CD4-positive, alpha-beta T cell treated with Interleukin-1 beta for 1 hour (primary cell): ENCODE data around the gene TMEM178B.

Source experiments
- DNase-seq, 2 donors: peaks; one replicate each; pipeline ENCODE4 v3.0.0-alpha.2; 2020 to 2022

TMEM178B gene

DNA sequence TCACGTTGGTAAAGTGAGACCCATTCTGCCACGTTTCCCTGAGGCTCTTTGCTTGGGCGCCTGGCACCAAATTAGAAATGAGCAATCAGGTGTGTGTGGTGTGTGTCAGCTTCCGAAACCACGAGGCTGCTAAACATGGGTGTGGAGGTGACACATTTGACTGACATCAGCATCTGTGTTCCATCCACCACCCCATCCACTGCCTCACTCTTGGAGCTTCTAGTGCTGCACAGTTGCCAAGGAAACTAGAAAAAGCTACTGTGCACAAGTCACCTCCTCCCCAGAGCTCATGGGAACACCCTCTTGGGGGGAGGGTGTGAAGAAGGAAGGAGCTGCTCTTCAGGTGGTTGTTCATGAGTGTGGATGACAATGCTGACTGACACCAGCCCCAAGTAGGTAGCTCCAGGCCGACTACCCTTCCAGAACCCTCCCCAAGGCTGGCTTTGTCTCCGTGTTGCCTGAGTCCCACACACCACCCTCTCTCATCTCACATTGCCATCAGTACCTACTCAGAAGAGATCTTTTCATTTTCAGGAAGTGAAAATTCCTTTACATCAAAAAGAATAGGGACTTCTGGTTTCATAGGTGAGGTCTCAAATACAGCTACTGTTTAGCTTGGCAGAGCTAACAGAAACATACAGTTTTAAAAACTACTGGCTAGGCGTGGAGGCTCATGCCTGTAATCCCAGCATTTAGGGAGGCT, 152.2 kb downstream of the TMEM178B start:
- no peak for DNase-seq

DNA sequence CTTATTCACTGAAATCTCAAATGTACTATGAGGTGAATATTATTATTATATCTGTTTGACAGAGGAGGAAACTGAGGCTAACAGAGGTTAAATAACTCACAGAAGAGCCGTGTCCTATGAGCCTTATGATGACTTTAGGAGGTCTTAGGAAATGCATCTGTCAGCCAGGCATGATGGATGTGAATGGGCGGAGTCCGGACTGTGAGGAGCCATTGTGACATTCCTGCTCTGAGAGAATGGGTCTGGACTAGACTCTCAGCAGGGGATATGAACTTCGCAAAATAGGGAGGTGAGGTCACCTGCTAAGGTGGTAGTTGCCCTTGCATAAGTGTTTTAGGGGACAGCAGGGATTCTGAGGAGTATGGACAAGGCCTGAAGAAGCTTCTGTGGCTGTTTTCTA, 153.6 kb downstream of the TMEM178B start:
- no peak for DNase-seq

DNA sequence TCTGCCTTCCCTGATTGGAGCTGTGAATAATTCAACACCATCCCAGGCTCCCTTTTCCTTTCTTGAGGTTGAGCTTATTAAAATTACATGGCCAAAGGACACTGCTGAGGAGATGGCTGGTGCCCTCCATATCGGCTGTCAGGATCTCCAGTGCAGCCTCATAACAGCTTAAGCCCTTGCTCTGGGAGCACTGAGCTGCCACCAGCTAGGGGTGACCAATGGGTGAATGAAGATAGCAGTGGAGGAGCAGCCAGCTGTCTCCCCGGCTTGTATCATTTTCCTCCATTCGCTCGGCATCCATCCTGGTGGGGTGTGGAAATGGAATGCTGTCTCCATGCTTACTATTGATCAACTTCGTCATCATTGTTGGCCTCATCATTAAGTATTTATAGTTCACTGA, 154.6 kb downstream of the TMEM178B start:
- DNase-seq: no peak

DNA sequence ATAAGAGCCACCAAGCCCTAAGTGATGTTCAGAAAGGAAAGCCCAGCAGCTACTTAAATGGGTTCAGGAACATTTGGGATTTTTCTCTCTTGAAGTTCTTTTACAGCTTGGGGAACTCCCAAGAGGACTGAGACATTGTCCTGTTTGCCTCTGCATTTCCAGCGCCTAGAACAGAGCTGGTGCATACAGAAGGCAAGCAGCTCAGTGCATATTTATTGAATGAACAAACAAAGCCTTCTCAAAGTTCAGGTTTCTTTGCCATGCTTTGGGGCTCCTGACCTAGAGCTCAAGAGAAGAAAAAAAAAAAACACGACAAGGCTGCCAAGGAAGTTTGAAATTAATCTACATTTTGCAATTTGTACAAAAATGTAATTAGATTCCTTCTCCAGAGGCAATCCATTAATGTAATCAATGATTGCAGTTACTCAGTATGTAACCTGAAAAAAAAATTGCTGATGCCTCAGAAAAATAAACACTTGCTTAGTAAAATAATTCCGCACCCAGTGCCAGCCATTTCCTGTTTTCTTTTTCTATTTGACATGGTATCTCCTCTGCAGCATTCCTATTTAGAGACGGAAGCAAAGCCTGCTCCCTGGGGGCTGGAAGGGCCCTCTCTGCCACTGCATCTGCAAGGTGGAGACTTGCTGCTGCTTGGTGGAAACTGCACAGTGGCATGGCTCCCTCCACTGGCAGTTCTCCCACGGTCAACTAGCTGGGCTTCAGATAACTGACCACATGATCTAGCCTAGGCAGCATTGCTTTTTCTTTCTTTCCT, 157.3 kb downstream of the TMEM178B start:
- DNase-seq: no peak

DNA sequence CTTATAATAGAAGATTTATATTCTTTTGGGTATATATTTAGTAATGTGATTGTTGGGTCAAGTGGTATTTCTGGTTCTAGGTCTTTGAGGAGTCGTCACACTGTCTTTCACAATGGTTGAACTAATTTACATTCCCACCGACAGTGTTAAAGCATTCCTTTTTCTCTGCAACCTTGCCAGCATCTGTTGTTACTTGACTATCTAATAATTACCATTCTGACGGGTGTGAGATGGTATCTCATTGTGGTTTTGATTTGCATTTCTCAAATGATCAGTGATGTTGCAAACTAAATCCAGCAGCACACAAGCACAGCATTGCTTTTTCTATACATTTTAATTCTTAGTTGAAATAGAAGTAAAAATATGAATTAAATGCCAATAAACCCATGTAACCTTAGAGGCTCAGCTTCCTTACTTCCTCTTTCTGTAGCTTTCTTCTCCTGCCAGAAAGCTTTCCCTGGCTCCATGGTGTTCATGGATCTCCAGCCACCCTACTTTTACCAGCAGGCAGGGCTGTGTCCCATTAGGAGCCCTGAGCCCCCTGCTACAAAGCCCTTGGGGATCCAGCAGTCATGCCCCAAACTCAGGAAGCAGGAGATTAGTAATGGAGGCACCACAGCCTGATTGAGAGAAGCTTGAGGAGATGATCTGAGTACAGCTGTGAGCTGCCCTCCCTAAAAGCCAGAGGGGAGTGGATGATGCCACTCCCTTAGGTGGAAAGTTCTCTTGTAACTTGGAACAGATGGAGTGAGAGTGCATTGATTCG, 158.6 kb downstream of the TMEM178B start:
- no peak for DNase-seq

DNA sequence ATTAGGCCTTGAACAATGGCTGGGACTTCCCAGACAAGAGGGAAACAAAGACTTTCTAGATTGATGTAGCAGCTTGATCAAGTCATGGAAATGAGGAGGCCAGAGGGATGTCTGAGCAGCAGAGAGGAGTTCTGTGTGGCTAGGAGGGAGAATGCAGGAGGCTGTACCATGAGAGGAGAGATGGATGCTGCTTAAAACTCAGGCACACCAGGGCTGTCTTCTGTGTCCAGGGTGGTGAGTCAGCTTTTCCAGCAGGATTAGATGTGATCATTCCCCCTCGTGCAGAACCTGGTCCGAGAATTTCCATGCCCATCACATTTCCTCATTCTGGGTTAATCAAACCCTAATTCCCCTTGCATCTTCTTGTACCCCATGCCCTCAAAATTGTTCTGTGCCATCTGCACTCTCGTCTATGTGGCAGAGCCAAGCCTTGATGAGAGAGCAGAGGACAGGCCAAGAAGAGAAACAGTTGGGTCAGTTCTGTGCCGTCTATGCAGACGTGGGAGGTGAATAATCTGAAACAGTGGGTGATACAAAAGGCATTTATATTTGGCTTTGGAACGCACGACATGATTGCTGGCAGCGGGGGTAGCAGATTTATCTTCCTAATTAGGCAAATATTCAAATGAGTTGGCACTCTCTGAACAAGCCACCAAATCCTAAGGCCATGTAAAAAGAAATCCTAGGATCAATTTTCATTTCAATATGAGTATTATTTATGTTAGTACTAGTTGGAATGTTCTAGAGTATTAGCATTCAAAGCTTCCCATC, 160.7 kb downstream of the TMEM178B start:
- DNase-seq: no peak

DNA sequence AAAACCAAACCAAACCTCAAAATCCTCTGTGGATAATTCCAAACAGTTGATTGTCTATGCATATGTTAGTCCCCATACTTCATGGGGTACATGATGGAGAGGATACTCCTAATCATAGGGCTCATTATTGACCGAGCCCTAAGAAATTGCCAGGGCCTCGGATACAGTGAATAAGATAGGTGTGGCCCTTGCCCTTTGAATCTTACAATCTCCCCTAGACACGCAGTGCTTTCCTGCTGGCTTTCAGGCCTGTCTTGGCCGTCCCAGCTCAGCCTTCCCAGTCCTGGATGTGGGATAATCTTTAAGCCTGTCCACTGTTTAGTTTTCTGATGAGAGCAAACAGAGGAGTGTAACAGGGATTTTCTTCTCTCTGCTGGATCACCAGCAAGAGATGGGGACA, 161.8 kb downstream of the TMEM178B start:
- no peak for DNase-seq

DNA sequence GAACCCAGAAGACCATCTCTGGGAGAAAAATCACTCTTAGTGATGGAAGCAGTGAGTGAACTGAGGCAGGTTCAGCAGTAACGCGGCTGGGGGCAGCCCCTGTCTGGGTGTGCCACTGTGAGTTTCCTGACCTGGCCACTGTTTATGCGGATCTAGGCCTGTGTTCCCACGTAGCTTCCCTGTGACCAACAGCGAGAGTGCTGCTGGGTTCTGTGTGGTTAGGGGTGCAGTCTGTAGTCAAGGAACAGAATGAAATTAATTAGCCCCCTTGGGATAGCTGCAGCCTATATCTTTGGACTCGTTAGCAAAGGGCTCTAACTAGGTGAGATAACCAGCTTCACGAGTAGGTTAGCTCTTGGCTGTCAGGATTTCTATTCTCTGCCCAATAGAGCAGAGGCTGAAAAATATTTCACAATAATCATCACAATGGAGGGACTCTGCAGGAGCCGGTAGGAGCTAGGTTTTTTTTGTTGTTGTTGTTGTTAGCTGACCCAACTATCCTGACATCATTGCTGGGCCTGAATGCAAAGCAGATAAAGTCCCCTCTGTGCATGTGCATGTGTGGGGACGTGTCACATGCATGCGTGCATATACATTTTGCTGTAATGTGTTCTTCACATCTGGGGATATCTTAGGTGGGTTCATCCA, 164.9 kb downstream of the TMEM178B start:
- DNase-seq: no peak

DNA sequence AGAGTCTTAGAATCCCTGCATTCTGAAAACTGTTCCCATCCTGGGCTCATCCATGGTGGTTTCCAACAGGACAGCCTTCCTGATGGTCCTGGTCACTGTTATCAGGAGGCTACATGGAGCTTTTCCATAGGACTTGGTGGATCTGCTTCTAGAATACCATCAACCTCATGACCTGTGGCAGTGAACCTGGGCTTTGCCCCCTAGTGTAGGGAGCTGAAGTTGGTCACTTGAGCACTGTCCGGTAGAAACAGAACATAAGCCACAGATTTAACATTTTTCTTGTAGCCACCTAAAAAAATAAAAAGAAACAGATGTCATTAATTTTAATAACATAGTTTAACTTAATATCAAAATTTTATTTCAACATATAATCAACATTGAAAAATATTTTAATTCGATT, 165.8 kb downstream of the TMEM178B start:
- no peak for DNase-seq

DNA sequence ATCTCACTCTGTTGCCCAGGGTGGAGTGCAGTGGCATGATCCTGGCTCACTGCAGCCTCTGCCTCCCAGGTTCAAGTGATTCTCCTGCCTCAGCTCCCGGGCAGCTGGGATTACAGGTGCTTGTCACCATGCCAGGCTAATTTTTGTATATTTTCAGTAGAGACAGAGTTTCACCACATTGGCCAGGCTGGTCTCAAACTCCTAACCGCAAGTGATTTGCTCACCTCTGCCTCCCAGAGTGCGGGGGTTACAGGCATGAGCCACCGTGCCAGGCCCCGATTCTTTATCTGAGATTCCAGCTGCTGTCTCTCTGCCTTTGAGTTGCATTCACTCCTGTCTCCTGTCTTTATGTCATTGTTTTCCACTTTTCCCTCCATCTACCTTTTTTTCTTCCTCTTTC, 168.7 kb downstream of the TMEM178B start:
- no peak for DNase-seq

DNA sequence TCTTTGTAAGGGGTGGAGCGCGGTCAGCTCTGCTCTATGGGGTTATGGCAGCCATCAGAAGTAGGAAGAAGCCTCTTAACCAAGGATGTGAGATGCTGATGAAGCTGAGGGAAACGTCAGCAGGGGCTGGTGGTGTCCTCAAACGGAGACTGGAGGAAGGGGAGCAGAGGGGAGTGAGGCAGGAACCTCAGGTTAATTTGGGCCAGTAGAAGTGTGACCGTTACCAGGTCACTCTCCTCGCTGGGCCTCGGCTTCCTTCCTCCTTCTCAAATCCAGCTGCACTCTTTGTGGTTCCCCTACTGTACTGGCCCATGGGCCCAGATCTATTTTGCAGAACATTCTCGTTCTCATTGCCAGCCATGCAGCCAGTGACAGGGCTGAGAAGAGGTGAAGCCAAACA, 169.5 kb downstream of the TMEM178B start:
- DNase-seq: no peak

DNA sequence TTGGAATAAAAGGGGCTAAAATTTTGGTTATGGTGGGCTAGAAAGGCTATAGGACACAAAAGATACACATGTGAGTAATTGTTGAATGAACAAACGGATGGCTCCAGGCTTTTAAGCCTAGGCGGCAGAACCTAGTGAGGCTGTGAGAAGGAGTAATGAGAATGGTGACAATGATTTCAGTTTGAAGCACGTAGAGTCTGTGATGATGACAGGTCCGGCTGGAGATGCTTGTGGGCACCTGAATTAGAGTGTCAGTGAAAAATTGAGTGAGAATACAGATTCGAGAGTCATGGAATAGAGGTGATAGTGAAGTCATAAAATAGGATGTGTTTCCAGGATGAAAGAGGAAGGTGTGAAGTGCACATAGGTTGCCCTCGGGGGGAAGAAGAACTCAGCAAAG, 170.6 kb downstream of the TMEM178B start:
- DNase-seq: no peak

DNA sequence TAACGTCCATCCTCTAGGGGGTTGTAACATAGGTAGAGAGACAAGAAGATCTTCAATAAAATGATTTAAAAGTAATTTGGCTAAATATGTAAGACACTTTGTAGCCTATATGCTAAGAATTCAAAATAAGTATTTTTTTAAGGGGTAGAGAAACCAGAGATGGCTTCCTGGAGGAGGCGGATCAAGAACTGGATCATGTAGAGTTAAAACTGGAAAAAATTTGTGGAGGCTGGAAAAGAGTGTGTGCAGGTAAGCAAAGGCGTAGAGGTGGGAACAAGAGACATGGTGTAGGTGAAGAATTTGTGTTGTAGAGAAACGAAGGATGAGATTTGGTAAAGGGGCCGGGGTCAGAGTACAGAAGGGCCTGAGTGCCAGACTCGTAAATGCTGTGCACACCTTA, 172.6 kb downstream of the TMEM178B start:
- no peak for DNase-seq

DNA sequence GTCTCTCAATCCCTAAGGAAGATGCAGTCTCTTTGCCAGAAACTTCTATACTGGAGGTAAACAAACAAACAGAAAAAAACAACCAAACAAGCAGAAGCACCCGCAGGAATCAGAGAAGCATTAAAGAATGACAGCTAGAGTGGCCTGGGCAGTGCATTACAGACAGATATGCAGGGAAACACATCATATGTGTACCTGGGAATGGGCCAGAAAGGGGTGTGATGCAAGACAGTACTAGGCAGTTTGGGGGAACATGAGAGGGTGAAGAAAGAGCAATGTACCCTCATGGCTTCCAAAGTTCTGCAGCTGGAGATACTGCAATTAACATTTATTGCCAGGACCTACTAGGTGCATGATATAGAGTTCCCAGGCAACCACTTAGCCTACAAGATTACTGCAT, 177.3 kb downstream of the TMEM178B start:
- DNase-seq: no peak

DNA sequence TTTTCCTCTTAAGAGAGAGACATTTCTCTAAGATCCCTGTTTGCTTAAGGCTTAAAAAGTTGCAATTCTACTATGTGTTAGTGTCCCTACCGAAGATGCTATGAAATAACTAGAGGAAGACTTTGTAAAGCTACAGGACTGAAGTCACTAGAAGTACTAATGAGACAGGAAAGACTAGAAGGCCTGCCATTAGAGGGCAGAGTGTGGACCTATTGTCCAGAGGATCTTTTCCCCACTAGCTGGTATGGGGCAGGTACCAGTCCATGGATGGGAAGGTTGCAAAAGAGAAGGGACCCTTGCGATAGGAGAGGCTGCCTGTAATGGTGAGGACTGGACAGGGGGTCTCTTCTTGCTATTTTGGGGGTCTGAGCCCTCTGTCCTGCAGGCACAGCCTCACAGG, 178.1 kb downstream of the TMEM178B start:
- DNase-seq: no peak

DNA sequence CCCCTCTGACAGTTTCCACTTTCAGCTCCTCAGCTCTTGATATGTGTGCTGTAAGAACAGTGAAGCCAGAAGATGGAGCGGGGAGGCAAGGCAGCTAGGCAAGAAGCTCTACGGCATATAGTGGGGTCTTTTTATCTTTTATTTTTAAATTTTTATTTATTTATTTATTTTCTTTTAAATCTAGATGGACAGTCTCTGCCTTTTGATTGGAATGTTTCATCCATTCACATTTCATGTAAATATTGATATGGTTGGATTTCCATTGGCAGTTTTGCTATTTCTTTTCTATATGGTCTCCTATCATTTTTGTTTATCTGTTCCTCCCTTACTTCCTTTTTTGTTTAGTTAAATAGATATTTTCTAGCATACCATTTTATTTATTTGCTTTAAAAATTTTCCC, 183.7 kb downstream of the TMEM178B start:
- no peak for DNase-seq

DNA sequence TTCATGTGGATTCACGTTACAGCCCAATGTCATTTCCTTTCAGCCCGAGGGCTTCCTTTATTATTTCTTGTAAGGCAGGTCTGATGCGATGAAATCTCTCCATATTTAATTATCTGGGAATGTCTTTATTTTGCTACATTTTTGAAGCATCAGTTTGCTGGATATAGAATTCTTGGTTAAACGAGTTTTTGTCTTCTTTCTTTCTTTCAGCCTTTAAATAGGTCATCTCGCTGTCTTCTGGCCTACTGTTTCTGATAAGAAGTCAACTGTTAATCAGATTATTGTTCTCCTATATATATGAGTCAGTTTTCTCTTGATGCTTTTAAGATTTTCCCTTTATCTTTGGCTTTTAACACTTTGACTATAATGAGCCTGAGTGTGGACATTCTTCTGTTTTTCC, 184.7 kb downstream of the TMEM178B start:
- DNase-seq: no peak

DNA sequence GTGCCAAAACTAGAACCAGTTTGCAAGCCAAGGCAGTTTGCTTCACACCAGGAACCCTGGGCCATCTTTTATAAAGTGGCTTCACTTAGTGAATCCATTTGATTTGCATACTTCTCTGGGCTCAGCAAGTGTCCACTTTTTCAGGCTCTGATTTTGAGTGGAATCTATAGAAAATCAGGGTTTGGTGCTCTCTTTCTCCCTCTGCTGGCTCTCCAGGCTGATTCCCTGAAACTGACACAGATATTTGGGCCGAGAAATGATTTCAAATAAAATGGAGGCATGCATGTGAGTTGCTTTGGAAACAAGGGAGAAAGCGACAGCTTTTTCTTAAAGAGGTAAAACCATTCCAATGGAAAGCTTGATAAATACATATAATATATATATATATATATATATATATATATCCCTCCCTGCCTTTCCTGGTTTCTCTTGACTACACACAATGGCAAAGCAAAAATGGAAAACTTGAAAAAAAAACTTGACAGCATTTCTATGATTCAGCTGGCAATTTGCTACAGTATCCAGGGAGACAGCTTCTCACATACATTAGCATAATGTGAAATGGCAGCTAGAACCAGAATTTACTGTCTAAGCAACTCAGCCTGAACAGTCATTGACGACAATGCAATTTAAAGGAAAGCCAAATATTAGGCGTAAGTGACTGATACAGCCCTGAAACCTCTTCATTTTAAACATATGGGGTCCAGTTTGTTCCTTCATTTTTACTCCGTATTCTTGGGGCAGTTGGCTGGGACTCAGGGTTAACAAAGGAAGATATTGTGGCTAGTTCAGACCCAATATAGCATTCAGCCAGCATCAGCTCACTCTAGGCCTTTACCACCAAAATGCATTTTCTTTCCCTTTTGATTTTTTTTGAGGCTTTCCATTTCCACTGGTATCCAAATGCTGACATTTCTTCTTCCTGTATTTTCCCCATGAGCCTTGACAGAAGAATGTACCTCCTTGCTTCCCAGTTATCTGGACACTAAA, 188.5 kb downstream of the TMEM178B start:
- DNase-seq: no peak

DNA sequence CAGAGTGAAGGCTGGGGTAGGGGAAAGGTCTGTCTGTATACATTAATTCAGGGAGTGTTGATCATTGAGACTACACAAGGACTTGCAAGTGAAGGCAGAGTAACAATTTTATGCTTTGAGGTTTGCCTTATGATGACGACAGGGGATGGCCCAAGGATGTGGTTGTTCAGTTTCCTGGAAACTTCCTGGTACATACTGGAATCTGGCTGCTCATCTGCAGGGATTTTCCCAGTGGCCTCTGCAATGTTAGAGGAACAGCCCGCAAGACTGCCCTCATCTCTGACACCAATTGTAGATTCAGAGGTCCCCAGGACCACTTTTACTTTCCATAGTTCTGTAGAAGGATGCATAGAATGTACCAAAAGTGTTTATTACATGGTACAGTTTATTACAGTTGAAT, 189.6 kb downstream of the TMEM178B start:
- no peak for DNase-seq

DNA sequence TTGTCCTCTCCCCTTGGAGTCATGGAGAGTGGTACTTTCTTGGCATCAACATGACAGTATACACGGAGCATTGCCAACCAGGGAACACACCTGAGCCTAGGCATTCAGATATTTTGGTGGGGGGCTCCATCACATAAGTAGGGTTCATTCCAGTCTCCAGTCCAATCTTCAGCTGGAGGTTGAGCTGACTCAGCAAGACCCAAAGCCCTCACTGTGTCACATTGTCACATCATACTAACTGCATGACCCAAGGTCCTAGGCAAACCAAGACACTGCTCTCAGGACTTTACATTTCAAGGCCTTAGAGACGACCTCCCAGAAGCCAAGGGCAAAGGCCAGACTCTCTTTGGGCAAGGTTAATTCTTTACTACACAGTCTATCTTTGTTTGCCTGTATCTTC, 190.1 kb downstream of the TMEM178B start:
- DNase-seq: no peak

DNA sequence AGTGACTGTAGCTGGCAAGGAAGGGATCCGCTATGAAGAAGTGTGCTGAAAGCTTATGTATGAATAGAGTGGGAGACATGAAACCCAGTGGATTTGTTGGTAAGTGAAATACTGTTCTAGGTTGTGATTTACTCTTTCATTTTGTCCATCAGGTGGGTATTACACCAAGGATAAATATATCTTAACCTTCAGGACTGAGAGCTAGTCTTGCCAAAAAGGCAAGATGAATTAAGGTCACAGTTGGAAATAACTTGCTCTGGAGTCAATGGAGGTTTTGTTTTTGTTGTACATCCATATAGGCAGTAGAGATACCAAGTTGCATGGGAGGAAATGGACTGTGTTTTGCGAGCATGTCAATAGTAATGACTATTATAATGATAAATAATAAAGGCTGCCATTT, 190.6 kb downstream of the TMEM178B start:
- DNase-seq: no peak
